Astrocyte (in vitro differentiated cells and primary cell): ENCODE measurements around the gene SKA3. TPM values are rescaled to one million over a fixed set of nuclear protein-coding genes. Genes with fewer than 3 reads are reported as not detected.

Source experiments
- DNase-seq: peaks from one replicate; pipeline ENCODE4 v3.0.0-alpha.2; 2010; ENCODE audit warnings: low read depth
- FAIRE-seq: peaks from 2 replicates; lab custom pipeline; 2011; peaks lifted over from hg19 to GRCh38; lab: Jason Lieb, UNC
- H2AFZ ChIP-seq: 2 replicates; pipeline ENCODE4 v1.6.0; 2012; ENCODE audit warnings: low read depth, low read length, inconsistent platforms
- H3K27ac ChIP-seq: 2 replicates; pipeline ENCODE4 v1.5.1; 2011; ENCODE audit warnings: low read depth, low read length, inconsistent platforms
- H3K27me3 ChIP-seq: 2 replicates; pipeline ENCODE4 v1.6.0; 2011; ENCODE audit warnings: low read length, inconsistent platforms; ENCODE audit not compliant: insufficient read depth
- H3K36me3 ChIP-seq: 2 replicates; pipeline ENCODE4 v1.5.1; 2011; ENCODE audit warnings: low read length, inconsistent platforms; ENCODE audit not compliant: insufficient read depth
- H3K4me1 ChIP-seq: 2 replicates; pipeline ENCODE4 v1.5.1; 2011; ENCODE audit warnings: low read length, inconsistent platforms; ENCODE audit not compliant: insufficient read depth
- H3K4me2 ChIP-seq: 2 replicates; pipeline ENCODE4 v1.6.0; 2012; ENCODE audit warnings: low read length, inconsistent platforms
- H3K4me3 ChIP-seq: 2 replicates; pipeline ENCODE4 v1.5.1; 2011; ENCODE audit warnings: low read depth, mild to moderate bottlenecking, low read length, inconsistent platforms; ENCODE audit not compliant: insufficient read depth
- H3K79me2 ChIP-seq: 2 replicates; pipeline ENCODE4 v1.6.0; 2012; ENCODE audit warnings: mild to moderate bottlenecking, low read length, inconsistent platforms; ENCODE audit not compliant: insufficient read depth
- H3K9ac ChIP-seq: 2 replicates; pipeline ENCODE4 v1.6.0; 2012; ENCODE audit warnings: mild to moderate bottlenecking, low read length, inconsistent platforms
- H3K9me3 ChIP-seq: 2 replicates; pipeline ENCODE4 v1.5.1; 2012; ENCODE audit warnings: low read depth, mild to moderate bottlenecking, low read length, inconsistent platforms; ENCODE audit not compliant: insufficient read depth
- H4K20me1 ChIP-seq: 2 replicates; pipeline ENCODE4 v1.6.0; 2012; ENCODE audit warnings: low read length, inconsistent platforms; ENCODE audit not compliant: insufficient read depth
- H3K27ac Mint-ChIP-seq: one replicate; pipeline ENCODE4 v1.8.0; 2021; ENCODE audit warnings: mild to moderate bottlenecking, mixed read lengths; ENCODE audit not compliant: unreplicated experiment
- H3K27me3 Mint-ChIP-seq: one replicate; pipeline ENCODE4 v1.8.0; 2021; ENCODE audit warnings: low read depth, mixed read lengths; ENCODE audit not compliant: unreplicated experiment
- H3K36me3 Mint-ChIP-seq: one replicate; pipeline ENCODE4 v1.8.0; 2021; ENCODE audit warnings: low read depth, mixed read lengths; ENCODE audit not compliant: unreplicated experiment
- H3K4me1 Mint-ChIP-seq: one replicate; pipeline ENCODE4 v1.8.0; 2021; ENCODE audit warnings: low read depth, mixed read lengths; ENCODE audit not compliant: unreplicated experiment
- H3K4me3 Mint-ChIP-seq: one replicate; pipeline ENCODE4 v1.8.0; 2021; ENCODE audit warnings: mild to moderate bottlenecking, moderate library complexity, mixed read lengths; ENCODE audit not compliant: unreplicated experiment
- H3K9me3 Mint-ChIP-seq: one replicate; pipeline ENCODE4 v1.8.0; 2021; ENCODE audit warnings: mild to moderate bottlenecking, mixed read lengths; ENCODE audit not compliant: unreplicated experiment
- CTCF ChIP-seq: IDR thresholded peaks from 2 replicates; pipeline ENCODE4 v1.5.1; 2011; ENCODE audit warnings: low read depth, mild to moderate bottlenecking, inconsistent platforms, low read length, moderate library complexity; ENCODE audit not compliant: insufficient read depth
- EZH2 ChIP-seq: IDR thresholded peaks from 2 replicates; pipeline ENCODE4 v1.6.1; 2012; ENCODE audit warnings: mild to moderate bottlenecking, low read length, inconsistent platforms; ENCODE audit not compliant: insufficient read depth
- total RNA-seq: library from RNA; stranded (reverse); gene quantifications from 2 replicates; pipeline ENCODE4 v1.2.1, GENCODE V29; 2021

Gene SKA3
- total RNA-seq, 1 donor from 2014 or later: 2.4 TPM

- H3K79me2 ChIP-seq: no peaks in the 10 kb centered on the region
- TF ChIP-seq EZH2: no peak
- no peak for TF ChIP-seq CTCF
- H3K4me1 ChIP-seq: no peaks in the 10 kb centered on the region
Observed at GRCh38 chr13:21133077-21133476, 43.3 kb downstream of the SKA3 start.

DNA sequence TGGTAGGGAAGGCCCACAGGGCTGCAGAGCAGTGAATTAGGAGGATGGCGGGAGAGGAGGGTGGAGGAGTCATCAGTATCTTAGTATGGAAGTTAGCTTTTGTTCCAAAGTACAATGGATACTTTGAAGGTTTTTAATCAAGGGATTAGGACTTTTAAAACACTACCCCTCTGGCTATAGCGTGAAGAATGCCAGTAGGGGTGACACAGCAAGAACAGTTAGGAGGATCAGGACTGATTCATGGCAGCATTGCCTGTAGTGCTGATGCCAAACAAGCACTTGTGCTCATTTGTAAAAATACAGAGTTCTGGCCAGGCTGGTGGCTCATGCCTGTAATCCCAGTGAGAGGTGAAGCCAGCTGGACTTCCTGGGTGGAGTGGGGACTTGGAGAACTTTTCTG, 46.2 kb downstream of the SKA3 start:
- Histone ChIP-seq H3K9ac (no peak overlapping the region), H2AFZ (peak overlapping the region; percentile 10), H3K4me2 (no peak overlapping the region), H3K4me1 (no peaks in the 10 kb centered on the region), H4K20me1 (no peaks in the 10 kb centered on the region), H3K9me3 (no peaks in the 10 kb centered on the region), H3K27ac (no peak overlapping the region), H3K4me3 (no peak overlapping the region), H3K36me3 (no peaks in the 10 kb centered on the region), H3K79me2 (no peaks in the 10 kb centered on the region), H3K27me3 (no peaks in the 10 kb centered on the region)
- no peak overlapping the region for H3K27ac Mint-ChIP-seq
- no peaks in the 10 kb centered on the region for H3K36me3 Mint-ChIP-seq
- H3K4me1 Mint-ChIP-seq: no peaks in the 10 kb centered on the region
- H3K27me3 Mint-ChIP-seq: no peaks in the 10 kb centered on the region
- FAIRE-seq: no peak
- no peaks in the 10 kb centered on the region for H3K9me3 Mint-ChIP-seq
- DNase-seq: no peak
- no peak overlapping the region for H3K4me3 Mint-ChIP-seq
- TF ChIP-seq EZH2: no peak
- no peak for TF ChIP-seq CTCF

More at GRCh38 chr13:21133077-21133476, 43.3 kb downstream of the SKA3 start:
- Histone ChIP-seq H2AFZ (no peak overlapping the region), H3K4me2 (no peak overlapping the region), H3K9me3 (no peaks in the 10 kb centered on the region), H4K20me1 (no peaks in the 10 kb centered on the region), H3K4me3 (no peak overlapping the region), H3K36me3 (no peaks in the 10 kb centered on the region), H3K27me3 (no peaks in the 10 kb centered on the region), H3K9ac (no peak overlapping the region), H3K27ac (no peak overlapping the region)
- Mint-ChIP-seq H3K4me3 (no peak overlapping the region), H3K4me1 (no peaks in the 10 kb centered on the region), H3K36me3 (no peaks in the 10 kb centered on the region), H3K9me3 (no peaks in the 10 kb centered on the region), H3K27me3 (no peaks in the 10 kb centered on the region), H3K27ac (no peak overlapping the region)
- no peak for DNase-seq
- FAIRE-seq: no peak

GRCh38 chr13:21124852-21125251, 51.5 kb downstream of the SKA3 start:
- H3K4me1 ChIP-seq: no peaks in the 10 kb centered on the region
- H2AFZ ChIP-seq: no peak overlapping the region
- H3K27ac ChIP-seq: no peak overlapping the region
- H3K36me3 ChIP-seq: no peaks in the 10 kb centered on the region
- TF ChIP-seq CTCF (no peak), EZH2 (no peak)
- peaks cover 2% of the 10 kb centered on the region for H3K4me1 Mint-ChIP-seq
- no peak overlapping the region for H3K4me3 ChIP-seq
- H3K4me2 ChIP-seq: peak overlapping the region; percentile 42
- H4K20me1 ChIP-seq: no peaks in the 10 kb centered on the region
- no peaks in the 10 kb centered on the region for H3K27me3 ChIP-seq
- FAIRE-seq (no peak), DNase-seq (peak; percentile 51)
- no peaks in the 10 kb centered on the region for H3K27me3 Mint-ChIP-seq
- H3K4me3 Mint-ChIP-seq: no peak overlapping the region
- H3K79me2 ChIP-seq: no peaks in the 10 kb centered on the region
- no peaks in the 10 kb centered on the region for H3K36me3 Mint-ChIP-seq
- peak overlapping the region; percentile 18 for H3K27ac Mint-ChIP-seq
- H3K9me3 Mint-ChIP-seq: no peaks in the 10 kb centered on the region
- no peak overlapping the region for H3K9ac ChIP-seq
- no peaks in the 10 kb centered on the region for H3K9me3 ChIP-seq
